Endodermal cell (in vitro differentiated cells): ENCODE measurements around the gene SYPL2. TPM values are rescaled to one million over a fixed set of nuclear protein-coding genes. Genes with fewer than 3 reads are reported as not detected.
"Not testable (repeated sequence)": the region's sequence is repeated elsewhere in the genome, so short reads cannot be mapped to it uniquely, and the experiment has no call there.

Experiments
- DNase-seq: peaks from one replicate; pipeline ENCODE4 v3.0.0-alpha.2; 2017
- H3K27ac ChIP-seq: 2 replicates; pipeline ENCODE4 v1.5.1; 2013; ENCODE audit warnings: mild to moderate bottlenecking, low read depth, low read length, moderate library complexity
- H3K27me3 ChIP-seq: 2 replicates; pipeline ENCODE4 v1.6.1; 2013; ENCODE audit warnings: mild to moderate bottlenecking, low read length, moderate library complexity; ENCODE audit not compliant: insufficient read depth, control insufficient read depth, poor library complexity, severe bottlenecking
- H3K36me3 ChIP-seq: 2 replicates; pipeline ENCODE4 v1.7.0; 2013; ENCODE audit warnings: mild to moderate bottlenecking, low read length, moderate library complexity; ENCODE audit not compliant: control insufficient read depth, insufficient read depth
- H3K4me1 ChIP-seq: one replicate; pipeline ENCODE4 v1.7.0; 2013; ENCODE audit warnings: low read length; ENCODE audit not compliant: control insufficient read depth, insufficient read depth
- H3K4me3 ChIP-seq: 2 replicates; pipeline ENCODE4 v1.5.1; 2013; ENCODE audit warnings: mild to moderate bottlenecking, low read length, moderate library complexity
- H3K9ac ChIP-seq: 2 replicates; pipeline ENCODE4 v1.6.1; 2013; ENCODE audit warnings: mild to moderate bottlenecking, low read length, moderate library complexity; ENCODE audit not compliant: poor library complexity, severe bottlenecking; ENCODE audit errors: extremely low read depth
- H3K9me3 ChIP-seq: 2 replicates; pipeline ENCODE4 v1.6.1; 2013; ENCODE audit warnings: mild to moderate bottlenecking, low read length, moderate library complexity; ENCODE audit not compliant: control insufficient read depth
- H3K27ac Mint-ChIP-seq: 2 replicates; pipeline ENCODE4 v1.8.0; 2020; ENCODE audit warnings: mixed read lengths
- H3K27me3 Mint-ChIP-seq: 2 replicates; pipeline ENCODE4 v1.8.0; 2021; ENCODE audit warnings: mild to moderate bottlenecking, mixed read lengths; ENCODE audit not compliant: insufficient read depth
- H3K36me3 Mint-ChIP-seq: 2 replicates; pipeline ENCODE4 v1.8.0; 2020; ENCODE audit warnings: low read depth, mixed read lengths
- H3K4me1 Mint-ChIP-seq: 2 replicates; pipeline ENCODE4 v1.8.0; 2020; ENCODE audit warnings: mixed read lengths
- H3K4me3 Mint-ChIP-seq: 2 replicates; pipeline ENCODE4 v1.8.0; 2020; ENCODE audit warnings: mild to moderate bottlenecking, moderate library complexity, mixed read lengths
- H3K9me3 Mint-ChIP-seq: 2 replicates; pipeline ENCODE4 v1.8.0; 2020; ENCODE audit warnings: mild to moderate bottlenecking, mixed read lengths
- WGBS, 2 experiments: methylation state at CpG; one replicate each; pipeline versions ENCODE4 v1.1.5 to v1.1.7; 2013; ENCODE audit warnings: missing lambda C conversion rate in 2 of 2, mixed read lengths in 1 of 2; ENCODE audit not compliant: insufficient coverage in 1 of 2, insufficient read length in 1 of 2; 5-methylcytosine and 5-hydroxymethylcytosine counted together
- total RNA-seq, 2 donors: library from RNA; stranded (reverse); fragmentation: NEBNext Ultra II Directional in 1 of 2; extraction: Animal tissue kit (Norgen Biotek cat#: 25700) in 1 of 2; gene quantifications; 2 replicates in 1 of 2; 3 replicates in 1 of 2; pipeline ENCODE4 v1.2.1, GENCODE V29; 2021
- TF ChIP-seq, protein P1 (sequence below): fragments of 200-600 bp; sonication (generic); conservative IDR thresholded peaks from 2 replicates; pipeline ENCODE4 v1.5.0; 2021; ENCODE audit warnings: antibody characterized with exemption, mild to moderate bottlenecking

The SYPL2 gene
- total RNA-seq, 2 donors from 2014 or later: 0.64 TPM; not detected in 1

DNA sequence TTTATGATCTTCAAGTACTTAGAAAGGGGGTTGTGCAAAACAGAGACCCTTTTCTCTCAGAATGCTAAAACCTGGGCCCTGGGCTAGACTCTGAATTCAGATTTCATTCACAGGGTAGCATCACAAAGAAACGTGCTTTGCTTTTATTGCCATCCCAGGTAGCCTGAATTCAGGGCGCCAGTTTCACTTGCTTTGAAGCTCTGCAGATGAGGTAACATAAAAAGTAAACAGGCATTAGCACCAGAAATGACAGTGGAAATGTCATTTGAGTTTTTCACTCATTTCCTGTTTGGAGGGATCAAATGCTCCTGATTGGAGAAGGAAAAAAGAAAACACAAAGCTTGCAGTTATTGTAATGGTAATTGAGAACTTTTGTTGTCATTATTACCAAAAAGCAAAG is 2.6 kb downstream of the SYPL2 start:
- H3K27me3 Mint-ChIP-seq: peaks cover 61% of the 10 kb centered on the region
- H3K27me3 ChIP-seq: peaks cover 61% of the 10 kb centered on the region
- no peak overlapping the region for H3K9ac ChIP-seq
- no peak overlapping the region for H3K4me3 Mint-ChIP-seq
- no peak for DNase-seq
- H3K4me3 ChIP-seq: no peak overlapping the region
- no peaks in the 10 kb centered on the region for H3K9me3 ChIP-seq
- H3K36me3 Mint-ChIP-seq: no peaks in the 10 kb centered on the region
- H3K27ac ChIP-seq: no peak overlapping the region
- TF ChIP-seq, protein P1, sequence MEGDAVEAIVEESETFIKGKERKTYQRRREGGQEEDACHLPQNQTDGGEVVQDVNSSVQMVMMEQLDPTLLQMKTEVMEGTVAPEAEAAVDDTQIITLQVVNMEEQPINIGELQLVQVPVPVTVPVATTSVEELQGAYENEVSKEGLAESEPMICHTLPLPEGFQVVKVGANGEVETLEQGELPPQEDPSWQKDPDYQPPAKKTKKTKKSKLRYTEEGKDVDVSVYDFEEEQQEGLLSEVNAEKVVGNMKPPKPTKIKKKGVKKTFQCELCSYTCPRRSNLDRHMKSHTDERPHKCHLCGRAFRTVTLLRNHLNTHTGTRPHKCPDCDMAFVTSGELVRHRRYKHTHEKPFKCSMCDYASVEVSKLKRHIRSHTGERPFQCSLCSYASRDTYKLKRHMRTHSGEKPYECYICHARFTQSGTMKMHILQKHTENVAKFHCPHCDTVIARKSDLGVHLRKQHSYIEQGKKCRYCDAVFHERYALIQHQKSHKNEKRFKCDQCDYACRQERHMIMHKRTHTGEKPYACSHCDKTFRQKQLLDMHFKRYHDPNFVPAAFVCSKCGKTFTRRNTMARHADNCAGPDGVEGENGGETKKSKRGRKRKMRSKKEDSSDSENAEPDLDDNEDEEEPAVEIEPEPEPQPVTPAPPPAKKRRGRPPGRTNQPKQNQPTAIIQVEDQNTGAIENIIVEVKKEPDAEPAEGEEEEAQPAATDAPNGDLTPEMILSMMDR: no peak
- no peaks in the 10 kb centered on the region for H3K36me3 ChIP-seq
- H3K9me3 Mint-ChIP-seq: no peaks in the 10 kb centered on the region
- peaks cover 3% of the 10 kb centered on the region for H3K4me1 Mint-ChIP-seq
- no peak overlapping the region for H3K27ac Mint-ChIP-seq
- H3K4me1 ChIP-seq: no peaks in the 10 kb centered on the region
- WGBS, 2 experiments: 25 to 29% methylated on average over 2 of the region's 2 CpGs

DNA sequence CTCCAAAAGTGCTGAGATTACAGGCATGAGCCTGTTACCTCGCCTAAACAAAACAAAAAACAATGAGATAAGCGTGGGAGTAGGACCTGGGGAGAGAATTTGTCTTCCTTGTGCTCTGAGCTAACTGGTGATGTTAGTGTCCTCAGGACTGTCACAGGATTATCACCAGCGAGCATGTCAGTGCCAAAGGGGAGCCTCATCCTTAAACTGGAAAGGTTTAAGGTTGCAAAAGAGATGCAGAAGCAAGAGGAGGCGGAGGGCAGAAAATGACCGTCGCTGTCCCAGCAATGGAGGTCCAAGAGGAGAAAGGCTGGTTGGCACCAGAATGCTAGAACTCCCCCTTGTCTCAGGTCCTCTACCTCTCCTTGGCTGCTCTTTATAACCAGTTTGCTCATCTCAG is 3.9 kb downstream of the SYPL2 start:
- H3K4me1 Mint-ChIP-seq: peaks cover 3% of the 10 kb centered on the region
- DNase-seq: no peak
- Histone ChIP-seq H3K36me3 (no peaks in the 10 kb centered on the region), H3K27me3 (peaks cover 48% of the 10 kb centered on the region), H3K4me1 (no peaks in the 10 kb centered on the region), H3K4me3 (no peak overlapping the region), H3K9me3 (no peaks in the 10 kb centered on the region), H3K27ac (no peak overlapping the region), H3K9ac (no peak overlapping the region)
- H3K9me3 Mint-ChIP-seq: no peaks in the 10 kb centered on the region
- peaks cover 54% of the 10 kb centered on the region for H3K27me3 Mint-ChIP-seq
- WGBS, 2 experiments: 60 to 78% methylated on average over 3 to 6 of the region's 6 CpGs
- TF ChIP-seq, protein P1: no peak
- no peak overlapping the region for H3K27ac Mint-ChIP-seq
- no peaks in the 10 kb centered on the region for H3K36me3 Mint-ChIP-seq
- H3K4me3 Mint-ChIP-seq: no peak overlapping the region

DNA sequence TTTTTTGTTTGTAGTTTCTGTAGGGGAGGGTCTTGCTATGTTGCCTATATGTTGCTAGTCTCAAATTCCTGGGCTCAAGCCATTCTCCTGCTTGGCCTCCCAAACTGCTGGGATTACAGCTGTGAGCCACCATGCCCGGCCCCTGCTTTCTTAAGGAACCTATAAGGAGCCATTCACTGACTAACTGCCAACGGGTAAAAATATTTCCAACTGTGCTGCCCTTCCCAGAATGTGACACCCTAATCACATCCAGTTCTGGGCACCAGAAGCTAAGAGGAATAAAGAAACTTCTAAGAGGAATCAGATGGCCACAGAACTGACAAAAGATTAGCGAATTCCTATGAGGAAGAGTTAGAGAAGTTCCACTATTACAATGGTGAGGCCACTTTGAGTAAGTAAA is 6.4 kb downstream of the SYPL2 start:
- WGBS, 2 experiments: 63 to 70% methylated on average over 3 of the region's 3 CpGs

DNA sequence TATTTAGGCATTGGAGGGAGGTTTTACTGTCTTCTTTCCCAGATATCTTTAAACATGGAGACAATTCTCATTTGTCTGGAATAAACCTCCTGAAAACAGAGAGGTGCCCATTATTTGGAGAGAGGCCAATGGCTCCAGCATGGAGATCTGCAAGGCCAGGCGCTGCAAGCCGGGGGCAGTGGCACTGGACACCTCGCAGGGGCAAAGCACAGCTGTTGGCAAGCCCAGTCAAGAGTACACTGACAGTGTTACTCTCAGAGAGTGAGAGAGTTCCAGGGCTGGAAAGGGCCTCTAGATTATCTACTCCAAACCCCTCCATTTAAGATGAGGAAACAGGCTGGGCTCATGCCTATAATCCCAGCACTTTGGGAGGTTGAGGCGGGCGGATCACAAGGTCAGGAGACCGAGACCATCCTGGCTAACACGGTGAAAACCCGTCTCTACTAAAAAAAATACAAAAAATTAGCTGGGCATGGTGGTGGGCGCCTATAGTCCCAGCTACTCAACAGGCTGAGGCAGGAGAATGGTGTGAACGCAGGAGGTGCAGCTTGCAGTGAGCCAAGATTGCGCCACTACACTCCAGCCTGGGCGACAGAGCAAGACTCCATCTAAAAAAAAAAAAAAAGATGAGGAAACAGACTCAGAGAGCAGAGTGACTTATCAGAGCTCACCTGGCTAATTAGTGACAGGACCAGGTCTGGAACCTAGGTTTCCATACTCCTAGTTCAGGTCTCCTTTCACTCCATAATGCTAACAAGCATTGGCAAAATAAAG is 7.1 kb downstream of the SYPL2 start:
- not testable (repeated sequence) for H3K36me3 Mint-ChIP-seq, H3K4me3 Mint-ChIP-seq, H3K4me3 ChIP-seq, H3K36me3 ChIP-seq, H3K9me3 Mint-ChIP-seq, H3K4me1 ChIP-seq, H3K27ac ChIP-seq, H3K27ac Mint-ChIP-seq, H3K9ac ChIP-seq, H3K9me3 ChIP-seq, DNase-seq, H3K4me1 Mint-ChIP-seq
- 88 to 91% methylated on average over 12 of the region's 12 CpGs for WGBS, 2 experiments
- H3K27me3 ChIP-seq: peaks cover 26% of the 10 kb centered on the region
- peaks cover 23% of the 10 kb centered on the region for H3K27me3 Mint-ChIP-seq

More for the DNA sequence above, 6.4 kb downstream of the SYPL2 start:
- Mint-ChIP-seq H3K27ac (no peak overlapping the region), H3K4me3 (no peak overlapping the region), H3K27me3 (peaks cover 30% of the 10 kb centered on the region), H3K4me1 (no peaks in the 10 kb centered on the region), H3K36me3 (no peaks in the 10 kb centered on the region), H3K9me3 (no peaks in the 10 kb centered on the region)
- no peaks in the 10 kb centered on the region for H3K36me3 ChIP-seq
- peaks cover 33% of the 10 kb centered on the region for H3K27me3 ChIP-seq
- H3K9ac ChIP-seq: no peak overlapping the region
- H3K4me1 ChIP-seq: no peaks in the 10 kb centered on the region
- H3K27ac ChIP-seq: no peak overlapping the region
- no peak for DNase-seq
- TF ChIP-seq, protein P1: no peak
- no peak overlapping the region for H3K4me3 ChIP-seq
- H3K9me3 ChIP-seq: no peaks in the 10 kb centered on the region
